Ectodermal cell (in vitro differentiated cells): ENCODE measurements around the gene RNASEH1.

ENCODE experiments used
- H3K27ac ChIP-seq: 2 replicates; pipeline ENCODE4 v1.7.0; 2013; ENCODE audit warnings: mild to moderate bottlenecking, low read depth, low read length; ENCODE audit not compliant: insufficient read depth, poor library complexity, severe bottlenecking
- H3K27me3 ChIP-seq: 2 replicates; pipeline ENCODE4 v1.7.0; 2013; ENCODE audit warnings: mild to moderate bottlenecking, low read length; ENCODE audit not compliant: insufficient read depth, control insufficient read depth, poor library complexity, severe bottlenecking
- H3K36me3 ChIP-seq: one replicate; pipeline ENCODE4 v1.7.0; 2013; ENCODE audit warnings: low read length; ENCODE audit not compliant: control insufficient read depth, insufficient read depth
- H3K4me1 ChIP-seq: one replicate; pipeline ENCODE4 v1.7.0; 2013; ENCODE audit warnings: low read length; ENCODE audit not compliant: control insufficient read depth, insufficient read depth
- H3K4me3 ChIP-seq: 2 replicates; pipeline ENCODE4 v1.7.0; 2013; ENCODE audit warnings: low read depth, low read length, control low read depth; ENCODE audit not compliant: insufficient read depth
- H3K9me3 ChIP-seq: 2 replicates; pipeline ENCODE4 v1.7.0; 2013; ENCODE audit warnings: mild to moderate bottlenecking, low read length, moderate library complexity; ENCODE audit not compliant: control insufficient read depth
- WGBS, 2 experiments: methylation state at CpG; one replicate each; pipeline ENCODE4 v1.1.7; 2013; ENCODE audit warnings: missing lambda C conversion rate in 2 of 2; 5-methylcytosine and 5-hydroxymethylcytosine counted together

Gene RNASEH1

GRCh38 chr2:3553946-3554345 is 4.2 kb downstream of the RNASEH1 start:
- WGBS, 2 experiments = 90 to 92% methylated on average over 9 to 10 of the region's 10 CpGs

GRCh38 chr2:3547915-3548314 is 10.2 kb downstream of the RNASEH1 start:
- Histone ChIP-seq H3K27ac (no peak overlapping the region), H3K4me3 (no peak overlapping the region), H3K4me1 (no peaks in the 10 kb centered on the region), H3K9me3 (no peaks in the 10 kb centered on the region), H3K36me3 (peaks cover 63% of the 10 kb centered on the region), H3K27me3 (no peaks in the 10 kb centered on the region)
- WGBS, 2 experiments = 92 to 96% methylated on average over 2 of the region's 2 CpGs

More at GRCh38 chr2:3553946-3554345, 4.2 kb downstream of the RNASEH1 start:
- H3K27me3 ChIP-seq = no peaks in the 10 kb centered on the region
- H3K27ac ChIP-seq = no peak overlapping the region
- no peaks in the 10 kb centered on the region for H3K9me3 ChIP-seq
- H3K4me1 ChIP-seq = peaks cover under 1% of the 10 kb centered on the region
- H3K36me3 ChIP-seq = peaks cover 45% of the 10 kb centered on the region
- no peak overlapping the region for H3K4me3 ChIP-seq

- H3K4me1 ChIP-seq = no peaks in the 10 kb centered on the region
- 95 to 96% methylated on average over 10 of the region's 10 CpGs for WGBS, 2 experiments
- H3K36me3 ChIP-seq = peaks cover 50% of the 10 kb centered on the region
- H3K27ac ChIP-seq = no peak overlapping the region
- no peak overlapping the region for H3K4me3 ChIP-seq
- H3K27me3 ChIP-seq = no peaks in the 10 kb centered on the region
- H3K9me3 ChIP-seq = no peaks in the 10 kb centered on the region
These were observed 12.2 kb downstream of the RNASEH1 start for GRCh38 chr2:3545788-3546478.

DNA sequence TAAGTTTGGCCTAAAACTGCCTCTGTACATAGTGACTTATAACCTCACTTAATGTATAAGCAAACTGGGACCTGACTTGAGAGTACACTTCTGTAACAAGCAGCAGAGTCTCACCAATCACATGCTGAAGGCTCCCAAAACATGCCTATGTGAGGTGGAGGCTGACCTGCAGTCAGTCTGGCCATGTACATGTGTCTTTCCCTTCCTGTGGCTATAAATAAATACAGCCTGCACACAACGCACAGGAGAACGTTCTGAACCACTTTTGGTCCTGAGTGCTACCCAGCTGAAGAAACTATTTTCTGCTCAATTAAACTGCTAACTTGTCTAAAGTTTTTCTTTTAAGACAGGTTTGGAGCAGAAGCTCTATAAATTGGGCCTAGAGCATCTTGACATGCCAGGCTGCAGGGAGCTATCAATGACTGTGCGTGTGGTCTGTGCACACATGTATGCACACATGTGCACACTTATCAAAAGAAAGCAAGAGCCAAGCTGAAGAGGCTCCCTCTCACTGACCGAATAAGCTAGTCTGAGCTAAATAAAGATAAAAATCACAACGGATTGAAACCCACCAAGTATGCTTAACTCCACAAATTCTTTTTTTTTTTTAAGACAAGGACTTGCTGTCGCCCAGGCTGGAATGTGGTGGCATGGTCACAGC is 15.0 kb downstream of the RNASEH1 start:
- Histone ChIP-seq H3K4me3 (no peak overlapping the region), H3K4me1 (no peaks in the 10 kb centered on the region), H3K27me3 (no peaks in the 10 kb centered on the region), H3K27ac (no peak overlapping the region), H3K9me3 (no peaks in the 10 kb centered on the region), H3K36me3 (peaks cover 40% of the 10 kb centered on the region)
- WGBS, 2 experiments = 93 to 94% methylated on average over 6 of the region's 6 CpGs

- Histone ChIP-seq H3K36me3 (peaks cover 32% of the 10 kb centered on the region), H3K4me1 (no peaks in the 10 kb centered on the region), H3K27me3 (no peaks in the 10 kb centered on the region), H3K27ac (no peak overlapping the region), H3K9me3 (no peaks in the 10 kb centered on the region), H3K4me3 (no peak overlapping the region)
- WGBS, 2 experiments = 93 to 95% methylated on average over 5 of the region's 5 CpGs
These were observed 16.0 kb downstream of the RNASEH1 start for GRCh38 chr2:3542107-3542506.

GRCh38 chr2:3539836-3540235 is 18.3 kb downstream of the RNASEH1 start:
- 93 to 96% methylated on average over 9 of the region's 9 CpGs for WGBS, 2 experiments
- peaks cover 13% of the 10 kb centered on the region for H3K36me3 ChIP-seq

GRCh38 chr2:3536682-3537632 is 21.2 kb downstream of the RNASEH1 start:
- peaks cover 13% of the 10 kb centered on the region for H3K36me3 ChIP-seq
- H3K9me3 ChIP-seq = no peaks in the 10 kb centered on the region
- peak overlapping the region; percentile 2 for H3K4me3 ChIP-seq
- no peaks in the 10 kb centered on the region for H3K4me1 ChIP-seq
- 71 to 77% methylated on average over 15 to 16 of the region's 16 CpGs for WGBS, 2 experiments
- no peak overlapping the region for H3K27ac ChIP-seq
- H3K27me3 ChIP-seq = no peaks in the 10 kb centered on the region

More at GRCh38 chr2:3539836-3540235, 18.3 kb downstream of the RNASEH1 start:
- H3K27me3 ChIP-seq = no peaks in the 10 kb centered on the region
- H3K27ac ChIP-seq = no peak overlapping the region
- H3K9me3 ChIP-seq = no peaks in the 10 kb centered on the region
- no peaks in the 10 kb centered on the region for H3K4me1 ChIP-seq
- H3K4me3 ChIP-seq = no peak overlapping the region

- H3K27ac ChIP-seq = no peak overlapping the region
- WGBS, 2 experiments = 72 to 79% methylated on average over 24 of the region's 24 CpGs
- peak overlapping the region; percentile 2 for H3K4me3 ChIP-seq
- no peaks in the 10 kb centered on the region for H3K4me1 ChIP-seq
- no peaks in the 10 kb centered on the region for H3K27me3 ChIP-seq
- H3K9me3 ChIP-seq = no peaks in the 10 kb centered on the region
- peaks cover 10% of the 10 kb centered on the region for H3K36me3 ChIP-seq
These were observed 22.1 kb downstream of the RNASEH1 start for GRCh38 chr2:3535794-3536681.

- no peak overlapping the region for H3K4me3 ChIP-seq
- no peaks in the 10 kb centered on the region for H3K4me1 ChIP-seq
- no peaks in the 10 kb centered on the region for H3K9me3 ChIP-seq
- H3K27me3 ChIP-seq = no peaks in the 10 kb centered on the region
- H3K27ac ChIP-seq = no peak overlapping the region
- 93 to 94% methylated on average over 5 of the region's 5 CpGs for WGBS, 2 experiments
- H3K36me3 ChIP-seq = peaks cover 10% of the 10 kb centered on the region
These were observed 22.7 kb downstream of the RNASEH1 start for GRCh38 chr2:3535467-3535793.
